ENCODE measurements around the gene TSNAX.
"Not testable (repeated sequence)": the region's sequence is repeated elsewhere in the genome, so short reads cannot be mapped to it uniquely, and the experiment has no call there.

The TSNAX gene

DNA sequence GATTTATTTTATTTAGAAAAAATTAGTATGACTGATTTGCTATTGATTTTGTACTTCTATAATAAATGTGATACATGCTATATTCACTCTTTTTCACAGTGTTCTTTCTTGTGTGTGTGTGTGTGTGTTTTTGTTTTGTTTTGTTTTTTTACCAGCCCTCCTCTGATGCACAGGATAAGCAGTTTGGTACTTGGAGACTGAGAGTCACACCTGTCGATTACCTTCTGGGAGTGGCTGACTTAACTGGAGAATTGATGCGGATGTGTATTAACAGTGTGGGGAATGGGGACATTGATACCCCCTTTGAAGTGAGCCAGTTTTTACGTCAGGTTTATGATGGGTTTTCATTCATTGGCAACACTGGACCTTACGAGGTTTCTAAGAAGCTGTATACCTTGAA, 35.9 kb downstream of the TSNAX start:
- DNase-seq = no peak

- no peak for DNase-seq
Observed at GRCh38 chr1:231566496-231566895, 38.0 kb downstream of the TSNAX start.

- not testable (repeated sequence) for DNase-seq
Observed at GRCh38 chr1:231570262-231570661, 41.8 kb downstream of the TSNAX start.

GRCh38 chr1:231571904-231572303, 43.4 kb downstream of the TSNAX start:
- no peak for DNase-seq

DNA sequence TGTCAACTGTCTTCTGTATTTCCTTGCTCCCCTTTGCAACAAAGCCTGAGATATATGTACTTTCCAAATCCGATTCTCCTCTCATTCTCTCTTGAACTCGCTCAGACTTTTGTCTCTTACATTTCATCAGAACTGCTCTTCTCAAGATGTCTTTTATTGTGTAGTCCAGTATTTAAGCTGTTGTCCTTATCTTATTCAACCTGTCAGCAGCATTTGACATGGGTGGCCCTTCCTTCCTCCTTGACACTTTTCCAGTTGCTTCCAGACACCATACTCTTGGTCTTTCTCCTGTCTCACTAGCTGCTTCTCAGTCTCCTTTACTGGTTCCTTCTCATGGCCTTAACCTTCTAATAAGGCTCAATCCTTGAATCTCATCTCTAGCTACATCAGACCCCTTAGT, 47.0 kb downstream of the TSNAX start:
- DNase-seq = no peak

- no peak for DNase-seq
Observed at GRCh38 chr1:231576804-231577718, 48.6 kb downstream of the TSNAX start.

DNA sequence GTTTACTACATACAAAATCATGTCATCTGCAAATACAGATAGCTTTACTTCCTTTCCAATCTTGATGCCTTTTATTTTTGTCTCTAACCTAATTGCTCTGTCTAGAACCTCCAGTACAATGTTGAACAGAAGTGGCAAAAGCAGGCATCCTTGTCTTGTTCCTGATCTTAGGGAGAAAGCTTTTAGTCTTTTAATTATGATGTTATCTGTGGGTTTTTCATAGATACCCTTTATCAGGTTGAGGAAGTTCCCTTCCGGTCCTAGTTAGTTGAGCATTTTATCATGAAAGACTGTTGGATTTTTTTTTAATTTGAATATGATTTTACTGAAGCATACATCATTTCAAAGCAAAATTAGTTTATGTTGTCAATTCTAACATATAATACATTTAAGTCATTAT, 52.4 kb downstream of the TSNAX start:
- no peak for DNase-seq

DNA sequence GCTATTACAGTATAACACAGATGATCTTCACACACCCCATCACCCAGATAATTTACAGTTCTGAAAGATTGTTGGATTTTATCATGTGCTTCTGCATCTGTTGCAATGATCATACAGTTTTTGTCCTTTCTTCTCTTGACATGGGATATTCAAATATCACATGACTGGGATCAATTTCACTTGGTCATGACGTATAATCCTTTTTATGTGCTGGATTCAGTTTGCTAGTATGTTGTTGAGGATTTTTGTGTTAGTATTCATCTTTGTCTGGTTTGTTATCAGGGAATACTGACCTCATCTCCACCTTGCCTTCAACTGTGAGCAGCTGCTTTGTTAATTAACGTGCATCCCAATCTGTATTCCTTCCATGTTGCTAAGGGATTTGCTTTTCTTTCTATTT, 53.4 kb downstream of the TSNAX start:
- no peak for DNase-seq

DNA sequence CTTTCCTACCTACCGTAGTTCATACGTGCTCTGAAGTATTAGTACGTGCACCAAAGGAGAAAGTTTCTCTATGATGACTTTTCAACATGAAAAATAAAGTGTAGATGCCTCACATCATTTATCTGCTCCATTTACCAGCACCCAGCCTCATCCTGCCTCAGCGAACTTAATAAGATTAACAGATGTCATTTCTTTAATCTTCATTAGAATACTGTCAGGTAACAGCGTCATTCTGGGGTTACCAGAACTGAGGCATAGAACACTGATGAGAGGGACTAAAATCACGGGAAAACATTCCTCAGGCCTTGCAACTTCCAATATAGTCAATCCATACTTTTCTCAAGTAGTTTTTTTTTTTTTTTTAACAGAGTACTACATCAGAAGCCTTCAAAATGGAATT, 54.9 kb downstream of the TSNAX start:
- no peak for DNase-seq

DNA sequence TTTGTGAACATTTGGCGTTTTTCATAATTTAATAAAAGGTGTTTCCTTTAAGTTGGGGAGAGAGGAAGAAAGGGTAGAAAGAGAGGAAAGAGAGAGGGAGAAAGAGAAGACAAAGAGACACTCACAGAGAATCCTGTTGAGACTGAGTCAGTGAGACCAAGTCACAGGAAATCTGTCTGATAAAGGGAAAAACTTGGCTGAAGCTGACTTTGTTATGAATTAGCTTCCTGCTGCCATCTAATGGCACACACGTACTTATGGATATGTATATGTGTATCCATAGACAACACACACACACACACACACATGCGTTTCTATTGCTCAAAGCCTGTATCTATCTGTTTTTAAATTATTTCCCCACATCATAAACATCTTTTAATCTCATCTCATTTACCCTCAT, 55.6 kb downstream of the TSNAX start:
- no peak for DNase-seq

GRCh38 chr1:231584921-231585320, 56.5 kb downstream of the TSNAX start:
- DNase-seq = no peak

GRCh38 chr1:231590453-231591198, 62.2 kb downstream of the TSNAX start:
- no peak for DNase-seq

DNA sequence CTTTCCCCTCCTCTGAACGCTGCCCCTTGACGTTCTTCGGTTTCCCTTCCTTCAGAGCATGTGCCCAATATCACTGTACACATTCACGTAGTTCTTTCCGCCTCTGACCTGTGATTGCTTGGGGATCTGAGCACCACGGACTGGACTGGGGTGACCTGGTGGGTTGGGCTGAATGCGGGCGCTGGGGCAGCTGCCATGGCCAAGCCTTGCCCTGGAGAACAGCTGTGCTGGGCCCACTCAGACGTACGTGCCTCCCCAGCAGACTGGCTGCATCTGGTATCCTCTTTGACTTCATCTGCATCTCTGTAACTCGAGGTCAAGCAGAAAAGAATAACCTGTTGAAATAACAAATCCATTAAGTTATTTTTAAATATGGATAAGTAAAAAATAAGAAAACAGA, 63.0 kb downstream of the TSNAX start:
- DNase-seq = no peak

- DNase-seq = no peak
Observed at GRCh38 chr1:231592809-231593208, 64.3 kb downstream of the TSNAX start.

DNA sequence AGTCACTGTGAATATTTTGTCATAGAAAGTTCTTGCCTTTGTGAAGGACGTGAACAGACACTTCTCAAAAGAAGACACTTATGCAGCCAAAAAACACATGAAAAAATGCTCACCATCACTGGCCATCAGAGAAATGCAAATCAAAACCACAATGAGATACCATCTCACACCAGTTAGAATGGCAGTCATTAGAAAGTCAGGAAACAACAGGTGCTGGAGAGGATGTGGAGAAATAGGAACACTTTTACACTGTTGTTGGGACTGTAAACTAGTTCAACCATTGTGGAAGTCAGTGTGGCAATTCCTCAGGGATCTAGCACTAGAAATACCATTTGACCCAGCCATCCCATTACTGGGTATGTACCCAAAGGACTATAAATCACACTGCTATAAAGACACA, 64.8 kb downstream of the TSNAX start:
- not testable (repeated sequence) for DNase-seq

DNA sequence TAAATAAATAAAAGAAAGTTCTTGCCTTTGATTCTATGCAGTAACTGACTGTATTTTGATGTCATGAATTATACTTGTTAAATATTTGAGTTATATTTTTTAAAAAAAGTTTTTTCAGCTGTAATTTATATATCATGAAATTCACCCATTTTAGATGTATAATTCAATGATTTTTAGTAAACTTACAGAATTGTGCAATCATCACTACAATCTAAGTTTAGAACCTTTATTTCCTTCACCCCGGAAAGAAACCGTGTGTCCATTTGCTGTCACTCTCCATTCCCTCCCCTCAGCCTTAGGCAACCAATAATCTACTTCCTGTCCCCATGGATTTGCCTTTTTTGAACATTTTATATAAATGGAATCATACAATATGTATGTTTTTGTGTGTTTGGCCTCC, 65.7 kb downstream of the TSNAX start:
- DNase-seq = no peak

DNA sequence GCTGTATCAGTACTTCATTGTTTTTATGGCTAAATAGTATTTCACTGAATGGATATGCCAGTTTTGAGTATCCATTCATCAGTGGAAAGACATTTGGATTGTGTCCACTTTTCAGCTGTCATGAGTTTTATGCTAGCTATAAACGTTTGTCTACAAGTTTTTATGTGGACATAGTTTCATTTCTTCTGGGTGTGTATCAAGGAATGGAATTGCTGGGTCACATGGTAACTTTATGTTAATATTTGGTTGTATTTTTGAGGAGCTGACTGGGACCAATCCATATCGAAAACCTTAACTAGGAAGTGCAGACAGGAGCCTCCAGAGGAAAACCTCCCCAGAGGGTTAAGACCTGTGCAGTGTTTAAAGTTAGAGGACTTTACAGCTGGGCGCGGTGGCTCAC, 66.3 kb downstream of the TSNAX start:
- no peak for DNase-seq

- no peak for DNase-seq
Observed at GRCh38 chr1:231596337-231596791, 67.9 kb downstream of the TSNAX start.

GRCh38 chr1:231597971-231598370, 69.5 kb downstream of the TSNAX start:
- no peak for DNase-seq

DNA sequence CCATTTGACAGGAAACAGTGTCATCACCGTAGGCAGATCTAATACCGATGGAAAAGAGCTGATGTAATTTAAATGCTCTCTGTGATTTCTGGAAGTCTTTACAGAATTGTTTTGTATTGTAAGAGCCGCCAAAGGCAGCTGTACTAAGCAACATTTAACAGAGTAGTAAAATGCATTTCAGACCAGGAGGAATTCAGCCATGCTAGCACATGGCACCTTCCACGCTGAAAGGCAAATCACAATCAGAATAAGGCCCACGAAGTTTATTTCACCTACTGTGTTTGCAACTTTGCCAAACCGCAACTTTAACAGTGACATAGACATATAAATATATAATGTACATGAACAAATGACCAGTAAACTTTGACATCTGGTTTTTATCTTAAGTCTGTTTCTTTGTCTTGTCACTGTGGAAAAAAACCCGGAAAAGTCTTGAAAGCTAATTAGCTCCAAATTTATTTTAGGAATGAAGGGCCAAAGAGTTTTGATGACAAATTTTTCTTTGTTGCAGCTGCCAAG, 72.0 kb downstream of the TSNAX start:
- DNase-seq = no peak

- no peak for DNase-seq
Observed at GRCh38 chr1:231601824-231602672, 73.6 kb downstream of the TSNAX start.

GRCh38 chr1:231602673-231602984, 74.2 kb downstream of the TSNAX start:
- DNase-seq = no peak
